Urinary bladder (tissue), 4 donors: ENCODE results near the gene DMXL1. TPM values are rescaled to one million over a fixed set of nuclear protein-coding genes. Genes with fewer than 3 reads are reported as not detected.

Source experiments
- DNase-seq: peaks from one replicate; pipeline ENCODE4 v3.0.0-alpha.2; 2015; ENCODE audit errors: extremely low spot score
- H3K27ac ChIP-seq: one replicate; pipeline ENCODE4 v1.5.1; 2013; ENCODE audit warnings: low read depth, mild to moderate bottlenecking, moderate library complexity
- H3K36me3 ChIP-seq: one replicate; pipeline ENCODE4 v1.6.1; 2013; ENCODE audit warnings: mild to moderate bottlenecking, moderate library complexity; ENCODE audit not compliant: insufficient read depth
- H3K4me1 ChIP-seq: one replicate; pipeline ENCODE4 v1.6.1; 2013; ENCODE audit warnings: mild to moderate bottlenecking, moderate library complexity; ENCODE audit not compliant: insufficient read depth
- H3K4me3 ChIP-seq: one replicate; pipeline ENCODE4 v1.5.1; 2013; ENCODE audit warnings: low read depth, low read length
- WGBS: extraction: QIAGEN DNeasy Blood & Tissue Kit; methylation state at CpG from one replicate; pipeline ENCODE4 v1.1.7; 2013; 5-methylcytosine and 5-hydroxymethylcytosine counted together
- polyA plus RNA-seq: library from polyadenylated mRNA; stranded (reverse); fragments of 200-250 nt; gene quantifications from one replicate; pipeline ENCODE4 v1.2.3, GENCODE V29; 2013
- total RNA-seq: library from RNA; depleted of rRNA; stranded (reverse); fragments of >200 nt; gene quantifications from one replicate; pipeline ENCODE4 v1.2.3, GENCODE V29; 2014
- donor health status: healthy with polysubstance abuse.
- donor health status: healthy.

The DMXL1 gene
- total and polyA plus RNA-seq, 2 donors = 12.4 to 134 TPM

DNA sequence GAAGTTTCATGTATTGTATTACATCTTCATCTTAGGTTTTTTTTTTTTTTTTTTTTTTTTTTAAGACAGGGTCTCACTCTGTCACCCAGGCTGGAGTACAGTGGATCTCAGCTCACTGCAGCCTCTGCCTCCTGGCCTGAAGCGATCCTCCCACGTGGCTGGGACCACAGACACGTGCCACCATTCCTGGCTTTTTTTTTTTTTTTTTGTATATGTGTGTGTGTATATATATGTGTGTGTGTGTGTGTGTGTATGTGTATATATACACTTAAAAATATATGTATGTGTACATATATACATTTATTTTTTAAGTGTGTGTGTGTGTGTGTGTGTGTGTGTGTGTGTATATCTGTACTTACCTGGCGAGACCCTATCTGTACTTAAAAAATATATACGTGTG lies 6.6 kb downstream of the DMXL1 start:
- WGBS = 94% methylated on average over 5 of the region's 5 CpGs
- Histone ChIP-seq H3K27ac (no peak overlapping the region), H3K4me3 (no peak overlapping the region), H3K36me3 (no peaks in the 10 kb centered on the region), H3K4me1 (no peaks in the 10 kb centered on the region)
- no peak for DNase-seq

- Histone ChIP-seq H3K36me3 (peaks cover 4% of the 10 kb centered on the region), H3K4me1 (no peaks in the 10 kb centered on the region), H3K4me3 (no peak overlapping the region), H3K27ac (no peak overlapping the region)
- WGBS = 95% methylated on average over 1 of the region's 1 CpG
- DNase-seq = no peak
These were observed 7.4 kb downstream of the DMXL1 start for GRCh38 chr5:119078071-119078846.

DNA sequence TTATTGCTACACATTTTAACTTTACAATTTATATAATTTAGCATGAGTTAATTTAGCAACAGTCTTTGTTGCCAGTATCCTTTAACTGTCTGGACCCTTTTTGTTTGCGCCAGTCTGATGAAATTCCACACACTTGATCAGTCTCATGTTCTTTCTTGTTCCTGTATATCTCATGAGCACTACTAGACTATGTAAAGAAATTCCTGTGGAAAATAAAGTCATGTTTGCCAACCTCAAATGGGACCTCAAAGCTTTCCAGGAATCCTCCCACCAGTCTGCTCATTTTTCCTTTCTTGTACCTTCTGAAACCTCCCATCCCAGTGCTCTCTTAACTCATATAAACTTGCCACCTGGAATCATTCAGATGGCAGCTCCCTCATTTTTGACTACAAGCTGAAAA lies 8.0 kb downstream of the DMXL1 start:
- Histone ChIP-seq H3K27ac (no peak overlapping the region), H3K4me3 (no peak overlapping the region), H3K4me1 (no peaks in the 10 kb centered on the region), H3K36me3 (peaks cover 4% of the 10 kb centered on the region)
- DNase-seq = no peak
- 95% methylated on average over 1 of the region's 1 CpG for WGBS

DNA sequence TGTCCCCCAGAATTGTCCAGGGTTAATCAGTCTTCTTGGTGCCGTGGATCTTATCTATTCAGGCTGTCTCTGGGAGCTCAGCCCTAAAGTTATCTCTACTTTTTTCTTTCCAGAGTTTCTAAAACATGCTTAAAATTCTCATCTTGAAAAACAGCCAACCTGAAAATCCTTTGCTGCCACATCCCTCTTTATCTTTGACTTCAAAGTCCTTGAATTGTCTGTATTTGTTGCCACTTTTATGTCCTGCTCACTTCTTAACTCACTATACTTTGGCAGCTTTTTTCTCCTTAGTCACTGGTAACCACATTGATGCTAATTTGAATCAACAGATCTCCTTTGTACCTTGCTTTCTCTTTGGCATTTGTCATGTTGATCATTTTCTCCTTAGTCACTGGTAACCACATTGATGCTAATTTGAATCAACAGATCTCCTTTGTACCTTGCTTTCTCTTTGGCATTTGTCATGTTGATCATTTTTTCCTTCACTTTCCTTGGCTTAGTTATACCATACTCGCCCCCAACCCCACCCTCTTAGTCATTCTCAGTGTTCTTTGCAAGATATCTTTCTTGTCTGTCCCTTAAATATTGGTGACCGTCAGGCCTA lies 8.5 kb downstream of the DMXL1 start:
- no peak for DNase-seq
- H3K4me3 ChIP-seq = no peak overlapping the region
- WGBS = 60% methylated on average over 3 of the region's 3 CpGs
- H3K27ac ChIP-seq = no peak overlapping the region
- no peaks in the 10 kb centered on the region for H3K4me1 ChIP-seq
- peaks cover 4% of the 10 kb centered on the region for H3K36me3 ChIP-seq

- WGBS = 60% methylated on average over 1 of the region's 1 CpG
- no peaks in the 10 kb centered on the region for H3K4me1 ChIP-seq
- no peak overlapping the region for H3K4me3 ChIP-seq
- H3K27ac ChIP-seq = no peak overlapping the region
- peaks cover 4% of the 10 kb centered on the region for H3K36me3 ChIP-seq
- DNase-seq = no peak
These were observed 10.0 kb downstream of the DMXL1 start for GRCh38 chr5:119080936-119081335.

DNA sequence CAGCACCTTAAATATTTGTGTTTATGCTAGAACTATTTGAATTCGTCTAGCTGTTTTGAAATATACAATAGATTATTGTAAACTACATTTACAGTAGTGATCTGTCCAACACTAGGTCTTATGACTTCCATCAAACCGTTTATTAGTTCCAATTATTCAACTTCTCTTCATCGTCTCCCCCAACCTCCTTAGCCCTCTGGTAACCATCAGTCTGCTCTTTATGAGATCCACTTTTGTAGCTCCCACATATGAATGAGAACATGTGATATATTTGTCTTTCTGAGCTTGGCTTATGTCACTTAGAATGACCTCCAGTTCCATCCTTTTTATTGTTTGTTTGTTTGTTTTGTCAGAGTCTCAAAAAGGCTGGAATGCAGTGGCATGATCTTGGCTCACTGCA lies 11.8 kb downstream of the DMXL1 start:
- peaks cover 4% of the 10 kb centered on the region for H3K36me3 ChIP-seq
- no peak for DNase-seq
- no peak overlapping the region for H3K4me3 ChIP-seq
- 80% methylated on average over 3 of the region's 3 CpGs for WGBS
- no peaks in the 10 kb centered on the region for H3K4me1 ChIP-seq
- no peak overlapping the region for H3K27ac ChIP-seq

GRCh38 chr5:119083679-119084078 lies 12.8 kb downstream of the DMXL1 start:
- Histone ChIP-seq H3K4me1 (no peaks in the 10 kb centered on the region), H3K36me3 (peaks cover 4% of the 10 kb centered on the region), H3K27ac (no peak overlapping the region), H3K4me3 (no peak overlapping the region)
- WGBS = 94% methylated on average over 3 of the region's 3 CpGs
- no peak for DNase-seq

DNA sequence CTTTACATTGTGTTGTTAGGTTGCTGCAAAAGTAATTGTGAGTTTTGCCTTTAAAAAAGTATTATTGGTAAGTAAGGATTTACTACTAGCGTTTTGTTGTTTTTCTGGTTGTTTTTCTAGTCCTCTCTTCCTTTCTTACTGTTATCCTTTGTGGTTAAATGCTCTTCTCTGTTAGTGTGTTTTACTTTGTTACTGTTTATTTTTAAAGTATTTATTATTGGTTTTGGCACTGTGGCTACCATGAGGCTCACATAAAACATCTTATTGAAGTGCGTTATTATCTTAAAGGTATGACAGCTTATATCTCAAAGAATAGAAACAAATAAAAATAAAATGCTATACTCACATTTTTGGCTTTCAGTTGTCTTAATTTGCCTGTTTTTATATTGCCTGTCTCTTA lies 17.6 kb downstream of the DMXL1 start:
- no peak for DNase-seq
- WGBS = 54% methylated on average over 2 of the region's 2 CpGs
- no peak overlapping the region for H3K27ac ChIP-seq
- H3K4me3 ChIP-seq = no peak overlapping the region
- no peaks in the 10 kb centered on the region for H3K4me1 ChIP-seq
- no peaks in the 10 kb centered on the region for H3K36me3 ChIP-seq

DNA sequence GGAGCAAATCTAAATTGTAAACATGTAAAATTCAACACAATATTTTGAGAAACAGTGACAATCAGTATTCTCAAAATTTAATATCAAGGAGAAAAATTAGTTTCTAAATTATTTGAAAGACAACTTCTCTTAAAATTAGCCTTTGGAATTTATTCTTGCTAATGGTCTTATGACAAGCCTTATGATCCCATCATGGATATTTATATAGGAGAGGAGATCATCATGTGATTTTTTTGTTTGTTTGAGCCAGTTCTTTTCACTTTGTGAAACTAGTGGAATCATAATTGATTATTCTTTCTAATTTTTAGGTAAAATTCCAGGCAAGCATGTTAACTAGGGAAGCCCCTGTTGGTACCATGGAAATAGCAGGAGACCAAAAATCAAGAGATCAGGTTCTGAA lies 24.7 kb downstream of the DMXL1 start:
- Histone ChIP-seq H3K27ac (no peak overlapping the region), H3K4me1 (no peaks in the 10 kb centered on the region), H3K36me3 (no peaks in the 10 kb centered on the region), H3K4me3 (no peak overlapping the region)
- no peak for DNase-seq

DNA sequence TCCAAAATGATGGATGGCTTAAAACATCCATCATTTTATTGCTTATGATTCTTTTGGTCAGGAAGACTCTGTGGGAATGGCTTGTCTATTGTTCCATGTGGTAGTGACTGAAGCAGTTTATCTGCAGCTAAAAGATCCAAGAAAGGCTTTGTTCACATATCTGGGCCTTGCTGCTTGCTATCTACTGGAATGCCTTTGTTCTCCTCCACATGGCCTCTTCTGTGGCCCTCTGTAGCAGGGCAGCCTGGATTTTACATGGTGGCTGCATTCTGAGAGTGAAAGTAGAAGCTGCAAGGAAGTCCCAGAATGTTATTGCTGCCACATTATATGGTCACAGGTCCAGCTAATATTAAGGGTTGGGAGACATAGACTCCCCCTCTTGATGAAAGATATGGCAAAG lies 35.1 kb downstream of the DMXL1 start:
- no peak overlapping the region for H3K27ac ChIP-seq
- no peak overlapping the region for H3K4me3 ChIP-seq
- H3K36me3 ChIP-seq = peaks cover 2% of the 10 kb centered on the region
- no peak for DNase-seq
- H3K4me1 ChIP-seq = no peaks in the 10 kb centered on the region

DNA sequence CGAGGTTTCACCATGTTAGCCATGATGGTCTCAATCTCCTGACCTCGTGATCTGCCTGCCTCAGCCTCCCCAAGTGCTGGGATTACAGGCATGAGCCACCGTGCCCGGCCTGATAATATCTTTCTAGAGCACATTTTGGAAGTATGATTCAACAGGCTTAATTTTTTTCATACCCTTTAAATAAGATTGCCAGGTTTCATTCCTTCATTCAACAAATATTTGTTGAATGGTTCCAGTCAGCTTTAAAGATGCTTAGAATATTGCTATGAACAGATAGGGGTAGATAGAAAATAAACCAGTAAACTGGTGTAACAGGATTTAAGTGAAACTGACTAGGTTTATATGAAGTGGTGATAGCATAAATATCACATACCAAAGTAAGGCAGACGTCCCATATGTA lies 41.3 kb downstream of the DMXL1 start:
- 92% methylated on average over 5 of the region's 5 CpGs for WGBS
- no peak overlapping the region for H3K27ac ChIP-seq
- no peaks in the 10 kb centered on the region for H3K4me1 ChIP-seq
- no peak overlapping the region for H3K4me3 ChIP-seq
- H3K36me3 ChIP-seq = peaks cover 6% of the 10 kb centered on the region
- no peak for DNase-seq

- WGBS = 96% methylated on average over 2 of the region's 2 CpGs
- peaks cover 4% of the 10 kb centered on the region for H3K36me3 ChIP-seq
These were observed 46.4 kb downstream of the DMXL1 start for GRCh38 chr5:119117237-119117636.

GRCh38 chr5:119118000-119118399 lies 47.1 kb downstream of the DMXL1 start:
- H3K4me1 ChIP-seq = no peaks in the 10 kb centered on the region
- H3K4me3 ChIP-seq = no peak overlapping the region
- DNase-seq = no peak
- no peak overlapping the region for H3K27ac ChIP-seq
- H3K36me3 ChIP-seq = peaks cover 4% of the 10 kb centered on the region

More at GRCh38 chr5:119117237-119117636, 46.4 kb downstream of the DMXL1 start:
- no peak for DNase-seq
- Histone ChIP-seq H3K4me1 (no peaks in the 10 kb centered on the region), H3K4me3 (no peak overlapping the region), H3K27ac (no peak overlapping the region)

DNA sequence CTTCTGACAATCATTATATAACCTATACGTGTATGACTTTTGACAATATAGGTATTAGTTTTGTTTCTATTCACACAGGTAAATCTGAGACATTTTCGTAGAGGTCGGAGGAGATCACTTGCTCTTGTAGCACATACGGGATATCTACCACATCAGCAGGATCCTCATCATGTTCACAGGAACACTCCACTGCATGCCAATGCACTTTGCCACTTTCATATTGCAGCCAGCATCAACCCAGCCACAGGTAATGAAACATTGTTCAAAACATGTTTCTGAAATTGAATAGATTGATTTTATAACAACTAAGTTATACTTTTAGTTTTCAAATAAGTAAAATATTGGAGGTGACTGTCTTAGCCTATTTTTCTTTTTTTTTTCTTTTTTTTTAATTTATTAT lies 50.0 kb downstream of the DMXL1 start:
- no peak overlapping the region for H3K27ac ChIP-seq
- WGBS = 98% methylated on average over 4 of the region's 4 CpGs
- H3K4me3 ChIP-seq = no peak overlapping the region
- no peak for DNase-seq
- H3K4me1 ChIP-seq = no peaks in the 10 kb centered on the region
- H3K36me3 ChIP-seq = peaks cover 4% of the 10 kb centered on the region
